Measurements from ENCODE around the gene ATG12. TPM values are rescaled to one million over a fixed set of nuclear protein-coding genes. Genes with fewer than 3 reads are reported as not detected.
A peak's percentile ranks its signal among the peaks of the same experiment; 100 is the strongest.

Gene ATG12
- total and polyA plus RNA-seq, 2 of the 13 experiments (the other 11 are each of a cell fraction or from before 2014, with no cell fraction given): 46.4 to 58.1 TPM

- TF ChIP-seq ZNF879 (CRISPR knock-in tag; IDR thresholded peaks at IDR 0.05): no peak
- TF ChIP-seq KLF11 (CRISPR knock-in tag; IDR thresholded peaks at IDR 0.05): no peak
- no peak for TF ChIP-seq ZNF770 (CRISPR knock-in tag; IDR thresholded peaks at IDR 0.05)
- TF ChIP-seq ATF5 (CRISPR knock-in tag; IDR thresholded peaks at IDR 0.05; ENCODE audit: low read depth): no peak
- TF ChIP-seq KLF15 (CRISPR knock-in tag; IDR thresholded peaks at IDR 0.05; ENCODE audit: borderline replicate concordance): no peak
- no peak for TF ChIP-seq ZNF678 (CRISPR knock-in tag; IDR thresholded peaks at IDR 0.05)
- no peak for TF ChIP-seq POGK (CRISPR knock-in tag; conservative IDR thresholded peaks at IDR 0.05)
- TF ChIP-seq RFX3 (CRISPR knock-in tag; IDR thresholded peaks at IDR 0.05): no peak
- TF ChIP-seq SOX6 (IDR thresholded peaks at IDR 0.05): no peak
- peak; percentile 3; the same call in 1 of the 2 replicates for TF ChIP-seq SOX6 (CRISPR knock-in tag; IDR thresholded peaks at IDR 0.05)
- TF ChIP-seq HNF1A (IDR thresholded peaks at IDR 0.05; ENCODE audit: low read depth): no peak
- TF ChIP-seq HNF1A (CRISPR knock-in tag; IDR thresholded peaks at IDR 0.05; ENCODE audit: borderline replicate concordance): no peak
- TF ChIP-seq ZNF800 (CRISPR knock-in tag; IDR thresholded peaks at IDR 0.05): peak; percentile 88; the same call in 1 of the 2 replicates
- TF ChIP-seq BRCA1 (CRISPR knock-in tag; IDR thresholded peaks at IDR 0.05): no peak
- no peak for TF ChIP-seq PTBP1 (IDR thresholded peaks at IDR 0.05; ENCODE audit: low read depth, low read length, poor library complexity, severe bottlenecking)
Observed at GRCh38 chr5:115816226-115817081, 24.9 kb downstream of the ATG12 start, which contains the start of gene CDO1 (continued).

Measured in HepG2 (cell line).